SKM-1 (cell line): ENCODE data around the gene EPHA1.

Experiments
- DNase-seq: peaks from one replicate; lab custom pipeline; 2025; ENCODE audit not compliant: unreplicated experiment; lab: John Stamatoyannopoulos, UW

EPHA1 gene

DNA sequence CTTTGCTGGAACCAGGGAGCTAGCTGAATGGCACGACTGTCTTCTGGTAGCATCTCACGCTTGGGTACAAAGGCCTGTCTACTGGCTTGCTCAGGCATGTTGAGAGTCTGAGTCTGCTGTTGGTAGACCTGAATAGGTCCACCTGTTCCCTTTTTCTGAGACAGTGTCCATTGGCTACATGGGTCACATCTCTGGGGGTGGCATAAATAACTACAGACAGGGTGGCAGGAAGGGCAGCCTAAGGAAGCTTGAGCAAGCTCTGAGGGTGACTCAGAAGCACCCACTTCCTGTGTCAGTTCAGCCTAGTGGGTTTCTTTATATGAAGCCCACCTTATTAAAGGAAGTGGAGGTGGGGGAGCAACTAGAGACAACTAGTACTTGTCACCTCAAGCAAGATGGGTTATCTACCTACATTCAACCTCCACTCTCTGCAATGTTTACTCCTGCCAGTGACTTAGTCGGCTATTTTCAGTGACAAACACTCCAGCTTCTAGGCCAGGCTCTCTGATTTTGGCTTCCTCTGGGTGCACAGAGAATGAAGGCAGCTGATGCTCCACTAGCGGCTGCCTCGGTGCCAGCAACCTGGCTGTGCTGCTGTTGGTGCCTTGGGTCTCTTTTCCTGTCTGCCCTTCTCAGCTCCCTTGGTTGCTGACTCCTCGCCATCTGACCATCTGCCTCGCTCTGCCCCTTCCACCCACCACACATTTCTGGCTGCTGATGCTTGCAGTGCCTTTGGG lies 33.2 kb downstream of the EPHA1 start:
- DNase-seq = peak; percentile 46

DNA sequence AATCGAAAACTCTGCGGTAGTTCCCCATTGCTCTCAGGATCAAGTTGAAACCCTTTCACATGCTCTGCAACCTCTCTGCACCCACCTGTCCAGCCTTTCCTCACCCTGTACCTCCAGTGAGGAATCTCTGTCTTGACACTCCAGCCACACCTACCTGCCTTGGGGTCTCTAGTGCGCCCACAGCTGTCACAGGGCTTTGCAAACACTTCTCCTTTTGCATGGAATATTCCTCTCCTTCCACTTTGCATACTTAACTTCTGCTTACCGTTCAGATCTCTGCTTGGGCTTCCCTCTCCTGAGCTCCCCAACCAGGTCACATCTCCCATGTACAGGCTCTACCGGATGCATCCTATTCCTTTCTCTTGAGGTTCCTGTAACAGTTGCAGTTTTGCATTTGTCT lies 34.1 kb downstream of the EPHA1 start:
- DNase-seq = peak; percentile 26

- no peak for DNase-seq
Observed at GRCh38 chr7:143373255-143373794, 35.3 kb downstream of the EPHA1 start.

- DNase-seq = peak; percentile 53
Observed at GRCh38 chr7:143372070-143372469, 36.6 kb downstream of the EPHA1 start.

DNA sequence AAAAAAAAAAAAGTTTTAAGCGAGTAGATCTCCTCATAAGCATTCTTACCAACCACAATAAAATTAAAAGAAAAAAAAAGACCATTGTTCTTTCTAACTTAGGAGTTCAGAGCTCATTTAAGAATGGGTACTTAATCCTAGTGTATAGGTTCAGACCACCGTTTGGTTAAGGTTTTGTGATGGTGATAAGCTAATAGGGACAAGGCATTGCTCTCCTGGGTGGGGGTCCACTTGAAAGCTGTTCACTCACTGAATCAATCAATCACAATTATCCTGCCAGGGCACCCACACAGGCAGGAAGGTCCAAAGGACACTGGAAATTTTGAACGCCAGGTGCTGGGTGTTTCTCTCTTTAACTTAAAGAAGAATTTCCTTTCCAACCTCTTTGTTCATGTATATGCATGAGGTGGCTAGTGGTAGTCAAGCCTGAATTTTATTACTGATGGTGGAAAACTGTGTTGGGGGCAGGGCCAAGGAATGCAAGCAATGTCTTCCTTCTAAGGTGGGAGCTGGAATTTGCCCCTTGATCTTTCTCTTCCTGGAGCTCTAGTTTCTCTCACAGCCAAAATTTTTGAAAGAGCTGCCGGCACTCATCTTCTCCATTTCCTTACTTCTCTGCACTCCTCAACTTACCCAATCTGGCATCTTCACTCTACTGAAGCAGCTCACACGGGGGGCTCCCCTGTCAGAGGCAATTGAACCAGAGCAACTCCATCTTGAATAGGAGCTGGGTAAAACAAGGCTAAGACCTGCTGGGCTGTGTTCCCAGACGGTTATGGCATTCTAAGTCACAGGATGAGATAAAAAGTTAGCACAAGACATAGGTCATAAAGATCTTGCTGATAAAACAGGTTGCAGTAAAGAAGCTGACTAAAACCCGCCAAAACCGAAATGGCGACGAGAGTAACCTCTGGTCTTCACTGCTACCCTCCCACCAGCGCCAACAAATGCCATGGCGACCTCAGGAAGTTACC lies 38.7 kb downstream of the EPHA1 start:
- no peak for DNase-seq

DNA sequence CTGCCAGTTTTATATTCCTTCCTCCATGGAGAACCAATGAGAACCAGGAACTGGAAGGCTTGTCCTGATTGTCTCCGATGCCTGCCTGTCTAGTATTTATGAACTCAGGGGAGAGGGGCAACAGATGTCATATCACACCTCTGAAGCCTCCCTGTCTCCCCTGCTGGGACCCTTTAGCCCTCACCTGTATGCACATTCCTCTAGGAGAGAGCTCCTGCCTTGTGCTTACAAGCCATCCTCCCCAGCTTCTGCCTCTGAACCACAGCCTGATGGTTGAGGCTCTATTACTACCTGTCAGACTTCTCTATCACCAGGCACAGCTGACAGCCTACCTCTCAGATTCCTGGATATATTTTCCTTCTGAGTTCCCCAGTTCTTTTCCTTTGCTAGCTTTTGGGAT lies 40.3 kb downstream of the EPHA1 start:
- no peak for DNase-seq

DNA sequence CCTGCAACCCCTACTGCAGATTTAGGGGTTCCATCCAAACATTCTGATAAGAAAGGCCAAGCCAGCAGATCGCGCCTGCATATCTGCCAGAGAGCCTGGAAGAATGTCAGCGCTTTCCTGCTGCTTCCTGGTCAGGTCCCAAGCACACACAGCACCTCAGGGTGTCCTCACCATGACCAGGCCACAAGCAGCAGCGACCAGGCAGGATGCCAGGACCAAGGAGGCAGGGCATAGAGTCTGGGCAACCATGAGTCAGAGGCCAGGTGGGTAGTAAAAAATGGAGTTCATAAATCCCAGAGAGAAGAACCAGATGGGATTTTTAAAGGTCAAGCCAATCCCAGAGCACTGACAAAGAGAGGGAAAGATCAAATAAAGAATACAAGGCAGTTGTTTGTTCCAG lies 40.7 kb downstream of the EPHA1 start:
- DNase-seq = no peak

GRCh38 chr7:143363016-143363937 lies 45.4 kb downstream of the EPHA1 start:
- DNase-seq = no peak

- DNase-seq = no peak
Observed at GRCh38 chr7:143362131-143363015, 46.3 kb downstream of the EPHA1 start, which contains the start of gene FAM131B. Gene FAM131B, minus strand, starts transcription at chr7:143362713. Its CDS starts 110 bp downstream, at chr7:143362603.

DNA sequence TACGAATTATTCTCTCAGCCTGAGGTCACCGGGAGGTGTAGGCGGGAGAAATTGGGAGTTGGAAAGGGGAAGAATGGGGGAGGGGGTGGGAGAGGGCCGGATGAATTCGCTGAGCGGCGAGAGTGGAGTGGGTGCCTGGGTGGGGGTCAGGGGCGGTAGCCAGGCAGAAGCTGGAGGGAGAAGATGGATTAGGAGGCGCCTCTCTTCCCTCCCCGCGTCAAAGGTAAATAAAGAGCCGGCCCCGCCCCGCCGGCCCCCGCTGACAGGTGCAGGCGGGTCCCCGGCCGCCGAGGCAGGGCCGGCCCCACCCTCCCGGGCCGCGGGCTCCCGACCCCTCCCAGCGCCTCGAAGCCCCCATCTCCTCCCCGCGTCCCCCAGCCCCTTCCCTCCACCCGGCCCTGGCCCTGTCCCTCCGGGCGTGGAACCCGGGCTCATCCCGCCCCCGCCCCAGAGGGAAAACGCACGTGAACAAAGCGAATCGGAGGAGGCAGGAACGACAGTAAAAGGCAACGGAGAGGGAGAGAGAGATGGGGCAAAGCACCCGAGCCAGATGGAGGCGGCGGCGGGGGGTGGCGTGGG lies 47.0 kb downstream of the EPHA1 start:
- no peak for DNase-seq

- no peak for DNase-seq
Observed at GRCh38 chr7:143360788-143361551, 47.7 kb downstream of the EPHA1 start.

GRCh38 chr7:143359771-143360353 lies 48.8 kb downstream of the EPHA1 start:
- no peak for DNase-seq

DNA sequence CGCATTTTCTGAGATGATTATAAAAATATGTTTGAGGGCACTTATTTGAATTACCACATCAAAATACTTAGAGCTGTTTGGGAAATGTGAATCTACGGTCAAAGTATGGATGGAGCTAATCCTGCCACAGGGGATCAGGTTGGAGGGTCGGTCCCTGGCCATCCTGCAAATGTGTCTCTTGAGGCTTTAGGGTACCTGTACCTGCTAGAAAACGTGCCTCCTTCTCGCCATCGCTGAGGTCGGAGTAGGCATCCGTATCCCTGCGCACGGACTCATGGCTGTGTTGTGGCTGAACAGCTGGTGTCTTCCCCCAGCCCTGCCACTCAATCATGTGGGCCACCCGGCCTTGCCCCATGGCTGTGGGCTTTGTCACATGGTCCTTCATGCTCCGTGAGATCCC lies 50.0 kb downstream of the EPHA1 start:
- DNase-seq = no peak

- no peak for DNase-seq
Observed at GRCh38 chr7:143356414-143357050, 52.1 kb downstream of the EPHA1 start.

- DNase-seq = no peak
Observed at GRCh38 chr7:143355450-143356385, 52.9 kb downstream of the EPHA1 start.

- no peak for DNase-seq
Observed at GRCh38 chr7:143354965-143355364, 53.7 kb downstream of the EPHA1 start.

- DNase-seq = no peak
Observed at GRCh38 chr7:143354376-143354775, 54.3 kb downstream of the EPHA1 start.
